Neural cell (in vitro differentiated cells): ENCODE measurements around the gene MAP3K7CL.

Experiments used
- EZH2 ChIP-seq: fragments of 200-600, 300-800 bp; shearing (Covaris generic), sonication (generic); IDR thresholded peaks from 2 replicates; pipeline ENCODE4 v1.6.1; 2014; ENCODE audit warnings: antibody characterized with exemption, low read length, borderline replicate concordance, mild to moderate bottlenecking; ENCODE audit not compliant: insufficient read depth, poor library complexity, severe bottlenecking
- RAD21 ChIP-seq: fragments of 450-650 bp; conservative IDR thresholded peaks from 2 replicates; pipeline ENCODE4 v1.6.1; 2014; ENCODE audit warnings: antibody characterized with exemption, mild to moderate bottlenecking, moderate library complexity
- TF ChIP-seq, protein P1 (sequence below): fragments of 450-650 bp; IDR thresholded peaks from 2 replicates; pipeline ENCODE4 v1.5.1; 2014; ENCODE audit warnings: antibody characterized with exemption, mild to moderate bottlenecking, moderate library complexity; ENCODE audit not compliant: poor library complexity, severe bottlenecking

DNA sequence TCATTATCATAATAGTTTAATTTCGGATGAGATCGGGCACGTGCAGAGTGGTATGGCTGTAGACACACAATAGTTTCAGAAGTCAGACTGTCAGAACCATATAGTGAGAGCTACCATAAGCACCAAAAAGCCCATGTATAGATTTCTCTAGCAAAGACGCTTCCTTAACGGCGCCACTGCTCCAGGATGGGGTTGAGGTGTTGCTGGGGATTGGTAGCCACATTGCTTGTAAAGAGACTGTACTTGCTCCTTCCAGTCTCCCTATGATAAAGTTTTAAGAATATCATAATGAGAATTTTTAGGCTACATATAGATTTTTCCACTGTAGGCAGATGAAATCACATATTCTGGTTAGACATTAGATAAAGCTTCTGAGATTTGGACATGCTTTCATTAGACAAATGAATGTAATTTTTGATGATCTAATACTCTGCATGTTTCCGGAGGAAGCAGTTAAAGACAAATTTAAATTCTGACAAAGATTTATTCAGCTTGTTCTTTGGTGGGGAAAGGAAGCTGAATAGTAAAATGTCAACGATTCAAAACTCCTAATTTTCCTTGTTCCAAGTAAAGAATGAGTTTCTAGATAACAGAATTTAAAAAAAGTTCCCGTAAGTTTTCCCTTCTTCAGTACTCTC, 77.7 kb downstream of the MAP3K7CL start:
- TF ChIP-seq, protein P1, sequence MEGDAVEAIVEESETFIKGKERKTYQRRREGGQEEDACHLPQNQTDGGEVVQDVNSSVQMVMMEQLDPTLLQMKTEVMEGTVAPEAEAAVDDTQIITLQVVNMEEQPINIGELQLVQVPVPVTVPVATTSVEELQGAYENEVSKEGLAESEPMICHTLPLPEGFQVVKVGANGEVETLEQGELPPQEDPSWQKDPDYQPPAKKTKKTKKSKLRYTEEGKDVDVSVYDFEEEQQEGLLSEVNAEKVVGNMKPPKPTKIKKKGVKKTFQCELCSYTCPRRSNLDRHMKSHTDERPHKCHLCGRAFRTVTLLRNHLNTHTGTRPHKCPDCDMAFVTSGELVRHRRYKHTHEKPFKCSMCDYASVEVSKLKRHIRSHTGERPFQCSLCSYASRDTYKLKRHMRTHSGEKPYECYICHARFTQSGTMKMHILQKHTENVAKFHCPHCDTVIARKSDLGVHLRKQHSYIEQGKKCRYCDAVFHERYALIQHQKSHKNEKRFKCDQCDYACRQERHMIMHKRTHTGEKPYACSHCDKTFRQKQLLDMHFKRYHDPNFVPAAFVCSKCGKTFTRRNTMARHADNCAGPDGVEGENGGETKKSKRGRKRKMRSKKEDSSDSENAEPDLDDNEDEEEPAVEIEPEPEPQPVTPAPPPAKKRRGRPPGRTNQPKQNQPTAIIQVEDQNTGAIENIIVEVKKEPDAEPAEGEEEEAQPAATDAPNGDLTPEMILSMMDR, result no peak
- TF ChIP-seq RAD21 (no peak), EZH2 (no peak)
